C4-2B (cell line): ENCODE measurements around the gene LRIG1.

Source experiments
- ZFX ChIP-seq: fragments of 450-650 bp; IDR thresholded peaks from 2 replicates; pipeline ENCODE4 v1.6.1; 2017
- TF ChIP-seq, protein P1 (sequence below): fragments of 450-650 bp; conservative IDR thresholded peaks from 2 replicates; pipeline ENCODE4 v1.5.1; 2017; ENCODE audit warnings: mild to moderate bottlenecking

- TF ChIP-seq, protein P1, sequence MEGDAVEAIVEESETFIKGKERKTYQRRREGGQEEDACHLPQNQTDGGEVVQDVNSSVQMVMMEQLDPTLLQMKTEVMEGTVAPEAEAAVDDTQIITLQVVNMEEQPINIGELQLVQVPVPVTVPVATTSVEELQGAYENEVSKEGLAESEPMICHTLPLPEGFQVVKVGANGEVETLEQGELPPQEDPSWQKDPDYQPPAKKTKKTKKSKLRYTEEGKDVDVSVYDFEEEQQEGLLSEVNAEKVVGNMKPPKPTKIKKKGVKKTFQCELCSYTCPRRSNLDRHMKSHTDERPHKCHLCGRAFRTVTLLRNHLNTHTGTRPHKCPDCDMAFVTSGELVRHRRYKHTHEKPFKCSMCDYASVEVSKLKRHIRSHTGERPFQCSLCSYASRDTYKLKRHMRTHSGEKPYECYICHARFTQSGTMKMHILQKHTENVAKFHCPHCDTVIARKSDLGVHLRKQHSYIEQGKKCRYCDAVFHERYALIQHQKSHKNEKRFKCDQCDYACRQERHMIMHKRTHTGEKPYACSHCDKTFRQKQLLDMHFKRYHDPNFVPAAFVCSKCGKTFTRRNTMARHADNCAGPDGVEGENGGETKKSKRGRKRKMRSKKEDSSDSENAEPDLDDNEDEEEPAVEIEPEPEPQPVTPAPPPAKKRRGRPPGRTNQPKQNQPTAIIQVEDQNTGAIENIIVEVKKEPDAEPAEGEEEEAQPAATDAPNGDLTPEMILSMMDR = no peak
- no peak for TF ChIP-seq ZFX
Observed at GRCh38 chr3:66396888-66397287, 103.9 kb downstream of the LRIG1 start.
